Esophagus squamous epithelium (tissue), 5 donors: Measurements from ENCODE around the gene GNAI2. TPM values are rescaled to one million over a fixed set of nuclear protein-coding genes. Genes with fewer than 3 reads are reported as not detected.

ENCODE experiments used
- DNase-seq: peaks from one replicate; lab custom pipeline; 2025; lab: John Stamatoyannopoulos, UW
- H3K27ac ChIP-seq, 4 donors: fragments of 200-600 bp; sonication (generic); one replicate each; pipeline ENCODE4 v1.5.1; 2016 to 2019; ENCODE audit warnings: mild to moderate bottlenecking in 1 of 4
- H3K27me3 ChIP-seq, 4 donors: fragments of 200-600 bp; sonication (generic); 1 replicate in 3 of 4; 2 replicates in 1 of 4; pipeline versions ENCODE4 v1.5.1 to v1.6.0; 2017 to 2021; ENCODE audit warnings: antibody characterized with exemption in 1 of 4
- H3K36me3 ChIP-seq, 3 donors: fragments of 200-600 bp; sonication (generic); one replicate each; pipeline ENCODE4 v1.5.1; 2016 to 2019
- H3K4me1 ChIP-seq, 3 donors: fragments of 200-600 bp; sonication (generic); one replicate each; pipeline ENCODE4 v1.5.1; 2017 to 2019
- H3K4me3 ChIP-seq, 4 donors: fragments of 200-600 bp; sonication (generic); 1 replicate in 3 of 4; 2 replicates in 1 of 4; pipeline ENCODE4 v1.5.1; 2016 to 2019; ENCODE audit warnings: mild to moderate bottlenecking in 2 of 4, moderate library complexity in 1 of 4
- H3K9me3 ChIP-seq, 3 donors: fragments of 200-600 bp; sonication (generic); one replicate each; pipeline ENCODE4 v1.5.1; 2016 to 2019
- POLR2A ChIP-seq, 4 donors: fragments of 450-650 bp; IDR thresholded peaks; one replicate each; pipeline ENCODE4 v1.6.1; 2017; ENCODE audit warnings: antibody characterized with exemption in 4 of 4, mild to moderate bottlenecking in 4 of 4, moderate library complexity in 3 of 4
- WGBS, 2 donors: methylation state at CpG; one replicate each; pipeline ENCODE4 v1.1.5; 2018; 5-methylcytosine and 5-hydroxymethylcytosine counted together
- intact Hi-C: fragments of 100-400 bp; cut with DNase I; formaldehyde crosslinking; loops from one replicate; pipeline ENCODE4 v1.15.0; 2022
- total RNA-seq, 4 donors: library from RNA; depleted of rRNA; stranded (reverse); fragments of >200 nt; gene quantifications; one replicate each; pipeline ENCODE4 v1.1.0, GENCODE V29; 2016
- TF ChIP-seq, protein P1 (sequence below), 6 experiments: fragments of 450-650 bp in 4 of 6; fragments of 200-600 bp in 2 of 6; sonication (generic) in 2 of 6; IDR thresholded peaks; one replicate each; pipeline ENCODE4 v1.5.1; 2016 to 2019; ENCODE audit warnings: antibody characterized with exemption in 6 of 6, mild to moderate bottlenecking in 4 of 6, moderate library complexity in 4 of 6
- donor health status: DM: yes; HTN: yes; CAD: no.

GNAI2 gene
- total RNA-seq, 4 donors from 2014 or later: 39.8 to 122 (median 76.5) TPM

DNA sequence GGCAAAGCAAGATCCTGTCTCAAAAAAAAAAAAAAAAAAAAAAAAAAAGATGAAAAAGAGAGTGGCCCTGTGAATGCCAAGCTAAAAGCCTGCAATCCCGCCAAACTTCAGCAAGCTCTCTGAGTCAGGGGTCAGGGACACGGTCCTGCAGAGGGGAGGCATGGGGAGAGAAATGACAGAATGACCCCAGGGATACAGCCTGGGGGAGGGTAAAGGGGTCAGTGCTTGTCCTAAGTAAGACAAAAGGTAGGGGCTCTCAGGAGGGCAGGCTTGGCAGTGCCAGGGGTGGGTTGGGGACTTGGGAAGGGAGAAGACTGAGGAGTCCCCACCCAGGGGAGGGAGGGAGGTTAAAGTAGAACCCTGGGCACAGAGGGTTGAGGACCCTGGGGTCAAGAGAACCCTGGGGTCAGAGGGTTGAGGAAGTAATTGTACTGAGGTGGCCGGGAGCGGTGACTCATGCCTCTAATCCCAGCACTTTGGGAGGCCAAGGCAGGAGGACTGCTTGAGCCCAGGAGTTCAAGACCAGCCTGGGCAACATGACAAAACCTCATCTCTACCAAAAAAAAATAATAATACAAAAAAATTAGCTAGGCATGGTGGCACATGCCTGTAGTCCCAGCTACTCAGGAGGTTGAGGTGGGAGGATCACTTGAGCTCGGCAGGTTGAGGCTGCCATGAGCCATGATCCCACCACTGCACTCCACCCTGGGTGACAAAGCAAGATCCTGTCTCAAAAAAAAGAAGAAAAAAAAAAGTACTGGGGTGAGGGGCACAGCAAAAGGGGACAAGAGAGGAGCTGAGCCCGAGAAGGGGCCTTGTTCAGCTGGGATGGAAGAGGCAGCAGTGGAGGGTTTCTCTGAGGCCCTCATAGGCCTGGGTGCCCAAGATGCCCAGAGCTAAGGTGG, 27.7 kb downstream of the GNAI2 start:
- Histone ChIP-seq H3K27ac (peak overlapping the region; percentile 67 to 90 (median 88)), H3K27me3 (no peaks in the 10 kb centered on the region), H3K9me3 (no peaks in the 10 kb centered on the region), H3K36me3 (peaks cover 0 to 6% (median 0%) of the 10 kb centered on the region in 3 donors), H3K4me1 (peaks cover 22 to 85% (median 66%) of the 10 kb centered on the region in 3 donors), H3K4me3 (no peak overlapping the region)
- TF ChIP-seq, protein P1, sequence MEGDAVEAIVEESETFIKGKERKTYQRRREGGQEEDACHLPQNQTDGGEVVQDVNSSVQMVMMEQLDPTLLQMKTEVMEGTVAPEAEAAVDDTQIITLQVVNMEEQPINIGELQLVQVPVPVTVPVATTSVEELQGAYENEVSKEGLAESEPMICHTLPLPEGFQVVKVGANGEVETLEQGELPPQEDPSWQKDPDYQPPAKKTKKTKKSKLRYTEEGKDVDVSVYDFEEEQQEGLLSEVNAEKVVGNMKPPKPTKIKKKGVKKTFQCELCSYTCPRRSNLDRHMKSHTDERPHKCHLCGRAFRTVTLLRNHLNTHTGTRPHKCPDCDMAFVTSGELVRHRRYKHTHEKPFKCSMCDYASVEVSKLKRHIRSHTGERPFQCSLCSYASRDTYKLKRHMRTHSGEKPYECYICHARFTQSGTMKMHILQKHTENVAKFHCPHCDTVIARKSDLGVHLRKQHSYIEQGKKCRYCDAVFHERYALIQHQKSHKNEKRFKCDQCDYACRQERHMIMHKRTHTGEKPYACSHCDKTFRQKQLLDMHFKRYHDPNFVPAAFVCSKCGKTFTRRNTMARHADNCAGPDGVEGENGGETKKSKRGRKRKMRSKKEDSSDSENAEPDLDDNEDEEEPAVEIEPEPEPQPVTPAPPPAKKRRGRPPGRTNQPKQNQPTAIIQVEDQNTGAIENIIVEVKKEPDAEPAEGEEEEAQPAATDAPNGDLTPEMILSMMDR (IDR thresholded peaks at IDR 0.05): no peak
- no peak for TF ChIP-seq POLR2A (IDR thresholded peaks at IDR 0.05)
- DNase-seq: no peak
- WGBS, 2 donors: 49 to 53% methylated on average over 6 of the region's 6 CpGs
- intact Hi-C loops: no loop called here

DNA sequence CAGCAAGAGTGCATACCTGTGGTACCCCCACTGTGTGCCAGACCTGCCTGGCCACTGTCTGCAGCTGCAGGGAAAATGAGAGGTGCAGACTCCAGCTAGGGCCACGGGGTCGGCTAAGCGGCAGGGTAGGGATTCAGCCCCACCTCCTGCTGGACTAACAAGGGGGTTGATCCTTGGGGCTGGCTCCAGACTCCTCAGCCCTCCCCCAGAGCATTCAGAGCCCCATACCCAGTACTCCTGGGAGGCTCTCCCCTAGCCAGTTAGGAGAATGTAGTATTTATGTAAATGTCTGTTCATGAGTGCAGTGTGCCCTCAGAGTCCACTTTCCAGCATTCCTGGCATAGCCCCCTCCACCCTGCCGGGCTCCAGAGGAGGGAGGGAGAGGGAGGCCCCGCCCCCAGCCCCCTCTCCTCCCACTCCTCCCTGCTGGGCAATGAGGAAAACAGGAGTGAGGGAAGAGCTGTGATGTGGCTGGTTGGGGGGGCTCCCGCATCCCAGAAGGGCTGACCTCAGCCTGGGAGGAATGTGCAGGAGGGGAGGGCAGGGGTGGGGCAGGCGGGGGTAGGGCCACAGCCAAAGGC, 28.5 kb downstream of the GNAI2 start:
- peaks cover 22 to 85% (median 67%) of the 10 kb centered on the region in 3 donors for H3K4me1 ChIP-seq
- H3K27ac ChIP-seq: peak overlapping the region; percentile 67 to 90 (median 88)
- no peaks in the 10 kb centered on the region for H3K9me3 ChIP-seq
- no peak for DNase-seq
- no peak for TF ChIP-seq POLR2A (IDR thresholded peaks at IDR 0.05)
- TF ChIP-seq, protein P1 (IDR thresholded peaks at IDR 0.05): no peak
- intact Hi-C loops: no loop called here
- H3K36me3 ChIP-seq: no peaks in the 10 kb centered on the region
- WGBS, 2 donors: 33 to 44% methylated on average over 3 of the region's 7 CpGs
- H3K27me3 ChIP-seq: no peaks in the 10 kb centered on the region
- H3K4me3 ChIP-seq: no peak overlapping the region

DNA sequence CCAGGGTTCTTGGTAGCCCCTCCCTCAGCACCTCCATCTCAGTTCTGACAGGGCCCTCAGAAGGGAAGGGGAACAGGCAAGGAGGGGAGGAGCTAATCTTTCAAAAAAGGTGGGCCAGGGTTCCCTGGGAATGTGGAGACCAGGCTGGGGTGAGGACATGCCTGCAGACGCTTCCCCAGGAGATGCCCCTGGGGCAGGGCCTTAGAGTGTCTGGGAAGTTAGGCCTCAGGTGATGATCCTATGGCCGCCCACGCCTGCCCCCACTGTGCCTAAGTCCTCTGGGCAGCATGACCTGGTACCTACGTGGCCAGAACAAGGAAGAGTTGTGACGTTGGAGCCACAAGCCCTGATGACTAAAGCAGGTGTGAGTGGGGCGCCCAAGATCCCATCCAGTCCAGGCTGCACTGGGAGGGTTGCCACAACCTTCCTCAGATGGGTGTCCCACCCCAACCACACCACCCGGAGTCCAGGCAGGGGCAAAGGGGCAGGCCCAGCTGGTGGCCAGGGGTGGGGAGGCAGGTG, 29.0 kb downstream of the GNAI2 start:
- H3K4me1 ChIP-seq: peaks cover 18 to 85% (median 68%) of the 10 kb centered on the region in 3 donors
- no peaks in the 10 kb centered on the region for H3K27me3 ChIP-seq
- no peaks in the 10 kb centered on the region for H3K36me3 ChIP-seq
- H3K4me3 ChIP-seq: no peak overlapping the region
- no peak for DNase-seq
- 49 to 53% methylated on average over 2 to 6 of the region's 7 CpGs for WGBS, 2 donors
- H3K9me3 ChIP-seq: no peaks in the 10 kb centered on the region
- TF ChIP-seq, protein P1 (IDR thresholded peaks at IDR 0.05): no peak
- no peak for TF ChIP-seq POLR2A (IDR thresholded peaks at IDR 0.05)
- peak overlapping the region; percentile 67 to 90 (median 88) for H3K27ac ChIP-seq
- intact Hi-C loops: no loop called here

DNA sequence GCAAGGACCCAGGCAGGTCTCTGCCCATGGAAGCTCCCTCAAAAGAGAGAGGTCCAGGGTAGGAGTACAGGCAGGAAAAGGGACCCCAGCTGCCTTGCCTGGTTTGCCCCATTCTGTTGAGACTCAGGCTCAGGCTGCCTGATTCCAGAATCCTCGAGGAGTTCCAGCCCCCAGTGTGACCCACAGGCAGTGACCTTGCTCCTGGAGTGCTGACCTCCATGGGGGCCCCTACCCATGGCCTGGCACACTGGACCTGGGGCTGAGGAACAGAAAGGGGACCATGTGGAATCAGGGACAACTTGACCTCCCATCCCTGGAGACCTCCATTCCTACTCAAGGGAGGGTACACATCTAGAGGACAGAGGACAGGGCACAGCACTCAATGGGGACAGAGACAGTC, 29.6 kb downstream of the GNAI2 start:
- H3K27me3 ChIP-seq: no peaks in the 10 kb centered on the region
- H3K4me3 ChIP-seq: no peak overlapping the region
- peak overlapping the region; percentile 67 to 90 (median 88) for H3K27ac ChIP-seq
- no peaks in the 10 kb centered on the region for H3K9me3 ChIP-seq
- no peaks in the 10 kb centered on the region for H3K36me3 ChIP-seq
- DNase-seq: no peak
- 33 to 40% methylated on average over 1 of the region's 1 CpG for WGBS, 2 donors
- TF ChIP-seq, protein P1 (IDR thresholded peaks at IDR 0.05): no peak
- no peak for TF ChIP-seq POLR2A (IDR thresholded peaks at IDR 0.05)
- H3K4me1 ChIP-seq: peaks cover 13 to 85% (median 66%) of the 10 kb centered on the region in 3 donors
- intact Hi-C loops: no loop called here
